B cell (primary cell): ENCODE data around the gene SHD. TPM values are rescaled to one million over a fixed set of nuclear protein-coding genes. Genes with fewer than 3 reads are reported as not detected.

Experiments used
- ATAC-seq: fragments of 200-7000 bp; cut with Tn5 transposase; one replicate; pipeline ENCODE4 v1.10.0; 2021; ENCODE audit warnings: low read depth, mild to moderate bottlenecking, moderate number of reproducible peaks, moderate library complexity
- CTCF ChIA-PET: fragments of 350-600 bp; sonication (Branson Sonifier 250); formaldehyde crosslinking; loops from one replicate; lab custom pipeline; 2021; ENCODE audit warnings: antibody characterized with exemption, inconsistent platforms; lab: Charles Lee
- POLR2A ChIA-PET: fragments of 350-600 bp; sonication (Branson Sonifier 250); formaldehyde crosslinking; loops from one replicate; lab custom pipeline; 2021; ENCODE audit warnings: antibody characterized with exemption; lab: Charles Lee
- DNase-seq: peaks from one replicate; pipeline ENCODE4 v3.0.0; 2013
- H2AFZ ChIP-seq: 2 replicates; pipeline ENCODE4 v1.6.1; 2012; ENCODE audit warnings: mild to moderate bottlenecking, low read depth, low read length; ENCODE audit not compliant: insufficient read depth, poor library complexity, severe bottlenecking
- H3K27ac ChIP-seq, 2 donors: 1 replicate in 1 of 2; 2 replicates in 1 of 2; pipeline ENCODE4 v1.5.1; 2012 to 2013; ENCODE audit warnings: low read length in 2 of 2, mild to moderate bottlenecking in 2 of 2, moderate library complexity in 1 of 2
- H3K27me3 ChIP-seq, 4 experiments: fragments of 200-600 bp in 1 of 4; sonication (generic) in 1 of 4; replicated peaks in 1 of 4; 1 replicate in 2 of 4; 2 replicates in 2 of 4; pipeline versions ENCODE4 v1.6.1 to v1.7.0; 2013 to 2016; ENCODE audit warnings: low read length in 3 of 4, mild to moderate bottlenecking in 2 of 4, mixed read lengths in 1 of 4, moderate library complexity in 1 of 4; ENCODE audit not compliant: insufficient read depth in 4 of 4, control insufficient read depth in 3 of 4; ENCODE audit errors: control extremely low read depth in 1 of 4
- H3K36me3 ChIP-seq, 2 experiments: replicated peaks in 1 of 2; 1 replicate in 1 of 2; 2 replicates in 1 of 2; pipeline versions ENCODE4 v1.6.1 to v1.7.1; 2013; ENCODE audit warnings: low read length in 1 of 2; ENCODE audit not compliant: insufficient read depth in 2 of 2, control insufficient read depth in 1 of 2; ENCODE audit errors: control extremely low read depth in 1 of 2, extremely low read depth in 1 of 2
- H3K4me1 ChIP-seq, 2 donors: fragments of 200-600 bp in 1 of 2; sonication (generic) in 1 of 2; 1 replicate in 1 of 2; 2 replicates in 1 of 2; pipeline versions ENCODE4 v1.5.1 to v1.6.1; 2013 to 2017; ENCODE audit warnings: low read length in 2 of 2; ENCODE audit not compliant: control insufficient read depth in 2 of 2, insufficient read depth in 2 of 2
- H3K4me2 ChIP-seq: replicated peaks from 2 replicates; pipeline ENCODE3; 2012; ENCODE audit warnings: mild to moderate bottlenecking, low read depth, low read length; ENCODE audit not compliant: poor library complexity, severe bottlenecking
- H3K4me3 ChIP-seq, 5 experiments: fragments of 200-600 bp in 1 of 5; sonication (generic) in 1 of 5; 1 replicate in 3 of 5; 2 replicates in 2 of 5; pipeline versions ENCODE4 v1.5.1 to v1.7.0; 2011 to 2016; ENCODE audit warnings: low read length in 4 of 5, mild to moderate bottlenecking in 4 of 5, low read depth in 2 of 5, control low read depth in 1 of 5, moderate library complexity in 1 of 5; ENCODE audit not compliant: insufficient read depth in 1 of 5; ENCODE audit errors: control extremely low read depth in 1 of 5, extremely low read depth in 1 of 5
- H3K79me2 ChIP-seq: fragments of 200-600 bp; sonication (generic); one replicate; pipeline ENCODE4 v1.6.0; 2016; ENCODE audit warnings: low read length; ENCODE audit not compliant: control insufficient read depth, insufficient read depth
- H3K9ac ChIP-seq: fragments of 200-600 bp; sonication (generic); 2 replicates; pipeline ENCODE4 v1.6.1; 2017; ENCODE audit warnings: mild to moderate bottlenecking, low read length, moderate library complexity
- H3K9me3 ChIP-seq, 3 donors: one replicate each; pipeline versions ENCODE4 v1.6.1 to v1.7.1; 2013; ENCODE audit warnings: low read length in 2 of 3; ENCODE audit not compliant: control insufficient read depth in 2 of 3, insufficient read depth in 1 of 3; ENCODE audit errors: control extremely low read depth in 1 of 3
- H4K20me1 ChIP-seq: 2 replicates; pipeline ENCODE4 v1.6.0; 2012; ENCODE audit warnings: mild to moderate bottlenecking, low read length; ENCODE audit not compliant: insufficient read depth, control insufficient read depth, poor library complexity, severe bottlenecking
- H3K27ac Mint-ChIP-seq: one replicate; pipeline ENCODE4 v1.8.0; 2021; ENCODE audit warnings: mixed read lengths
- H3K27me3 Mint-ChIP-seq: one replicate; pipeline ENCODE4 v1.8.0; 2021; ENCODE audit warnings: mixed read lengths
- H3K4me1 Mint-ChIP-seq: one replicate; pipeline ENCODE4 v1.8.0; 2021; ENCODE audit warnings: mixed read lengths
- H3K4me3 Mint-ChIP-seq: one replicate; pipeline ENCODE4 v1.8.0; 2021; ENCODE audit warnings: mixed read lengths
- H3K9me3 Mint-ChIP-seq: one replicate; pipeline ENCODE4 v1.8.0; 2022; ENCODE audit warnings: mixed read lengths; ENCODE audit not compliant: insufficient read depth
- EZH2 ChIP-seq: IDR thresholded peaks from 2 replicates; pipeline ENCODE4 v1.6.1; 2012; ENCODE audit warnings: borderline replicate concordance, low read depth, mild to moderate bottlenecking, moderate library complexity, low read length; ENCODE audit not compliant: insufficient read depth, poor library complexity, severe bottlenecking
- WGBS: methylation state at CpG from one replicate; pipeline ENCODE4 v1.1.5; 2013; ENCODE audit warnings: missing lambda C conversion rate; ENCODE audit not compliant: insufficient coverage; 5-methylcytosine and 5-hydroxymethylcytosine counted together
- intact Hi-C: fragments of 100-400 bp; cut with micrococcal nuclease; formaldehyde crosslinking; loops from one replicate; pipeline ENCODE4 v1.10.0; 2022
- polyA plus RNA-seq: library from polyadenylated mRNA; depleted of rRNA; stranded (reverse); fragments of >200 nt; gene quantifications from 2 replicates; pipeline ENCODE4 v1.2.3, GENCODE V29; 2012
- total RNA-seq, 2 donors: library from RNA; stranded (reverse); fragments of 120-200 nt in 1 of 2; gene quantifications; 1 replicate in 1 of 2; 2 replicates in 1 of 2; pipeline versions ENCODE4 v1.2.3 to v1.2.4, GENCODE V29; 2013 to 2022
- TF ChIP-seq, protein P1 (sequence below): fragments of 200-600 bp; IDR thresholded peaks from one replicate; pipeline ENCODE4 v1.8.0; 2022; ENCODE audit warnings: antibody characterized with exemption, mild to moderate bottlenecking

Gene SHD
- total and polyA plus RNA-seq, 2 donors (not counting 1 experiment from before 2014, with no cell fraction given): 0.17 TPM; not detected in 1

DNA sequence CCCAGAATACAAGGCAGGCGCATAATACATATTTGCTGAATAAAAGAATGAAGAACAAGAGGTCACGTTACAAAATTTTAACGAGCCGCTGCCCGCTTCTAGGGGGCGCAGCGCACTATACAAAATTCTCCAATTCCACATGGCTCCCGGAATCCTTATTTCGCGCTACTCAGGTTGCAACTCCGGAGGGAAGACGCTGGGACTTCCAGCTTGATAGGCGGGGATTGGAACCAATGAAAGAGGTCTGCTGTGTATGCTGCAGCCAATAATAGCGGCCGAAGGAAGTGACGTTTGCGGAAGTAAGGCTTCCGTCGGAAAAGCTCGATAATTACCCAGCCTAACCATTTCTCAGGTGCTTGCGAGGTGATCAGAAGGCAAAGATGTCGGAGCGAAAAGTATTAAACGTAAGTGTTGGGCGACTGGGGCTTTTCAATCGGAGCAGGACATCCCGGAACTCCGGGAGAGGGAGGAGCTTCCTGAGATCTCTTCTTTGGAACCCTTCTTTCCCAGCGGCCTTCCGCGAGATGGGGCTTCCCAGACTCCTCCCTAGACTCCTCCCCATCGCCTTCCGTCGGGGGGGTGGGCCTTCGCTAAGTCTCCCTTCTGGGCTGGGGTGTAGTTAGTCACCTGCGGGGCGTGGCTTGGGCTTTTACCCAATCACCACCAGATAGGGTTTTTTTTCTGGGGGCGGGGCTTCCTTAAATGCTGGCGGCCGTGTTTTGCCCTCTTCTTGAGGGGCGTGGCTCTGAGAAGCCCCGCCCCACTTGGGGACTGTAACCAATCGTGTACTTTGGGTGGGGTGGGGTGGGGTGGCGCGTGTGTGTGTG, 32.1 kb upstream of the SHD start, which contains the start of gene YJU2:
YJU2 (plus strand) TSS at position 314 of the 827 bp plus-strand sequence; CDS start at position 381, 67 bp downstream.
- no peak for TF ChIP-seq EZH2
- TF ChIP-seq, protein P1, sequence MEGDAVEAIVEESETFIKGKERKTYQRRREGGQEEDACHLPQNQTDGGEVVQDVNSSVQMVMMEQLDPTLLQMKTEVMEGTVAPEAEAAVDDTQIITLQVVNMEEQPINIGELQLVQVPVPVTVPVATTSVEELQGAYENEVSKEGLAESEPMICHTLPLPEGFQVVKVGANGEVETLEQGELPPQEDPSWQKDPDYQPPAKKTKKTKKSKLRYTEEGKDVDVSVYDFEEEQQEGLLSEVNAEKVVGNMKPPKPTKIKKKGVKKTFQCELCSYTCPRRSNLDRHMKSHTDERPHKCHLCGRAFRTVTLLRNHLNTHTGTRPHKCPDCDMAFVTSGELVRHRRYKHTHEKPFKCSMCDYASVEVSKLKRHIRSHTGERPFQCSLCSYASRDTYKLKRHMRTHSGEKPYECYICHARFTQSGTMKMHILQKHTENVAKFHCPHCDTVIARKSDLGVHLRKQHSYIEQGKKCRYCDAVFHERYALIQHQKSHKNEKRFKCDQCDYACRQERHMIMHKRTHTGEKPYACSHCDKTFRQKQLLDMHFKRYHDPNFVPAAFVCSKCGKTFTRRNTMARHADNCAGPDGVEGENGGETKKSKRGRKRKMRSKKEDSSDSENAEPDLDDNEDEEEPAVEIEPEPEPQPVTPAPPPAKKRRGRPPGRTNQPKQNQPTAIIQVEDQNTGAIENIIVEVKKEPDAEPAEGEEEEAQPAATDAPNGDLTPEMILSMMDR: peak; percentile 40
- ChIA-PET POLR2A (interaction anchor here (0.6 to 1.3 kb wide), 6 partner anchors 11 to 262 kb away, joined by 3 to 7 read pairs (median 4); partner anchors contain the start of genes EBI3, EEF2 and ZBTB7A), CTCF (interaction anchor here (0.6 to 1.2 kb wide), 5 partner anchors 15 to 224 kb away, joined by 3 to 7 read pairs (median 4); partner anchors contain the start of genes EBI3 and SH3GL1)
- H3K27me3 Mint-ChIP-seq: no peaks in the 10 kb centered on the region
- H3K4me1 ChIP-seq: peaks cover 12 to 24% of the 10 kb centered on the region in 2 donors
- intact Hi-C loops: loop anchor here (1.0 to 5.0 kb wide), 7 partner anchors 18 to 544 kb away; partner anchors contain the start of genes CHAF1A, EBI3, EEF2 and FEM1A
- H3K4me3 ChIP-seq: peak within 1 kb of the TSS; percentile 86 to 99 (median 98)
- H3K36me3 ChIP-seq: peaks cover 4 to 36% of the 10 kb centered on the region in 2 experiments
- WGBS: 1% methylated on average over 22 of the region's 45 CpGs
- H3K4me2 ChIP-seq: peak within 1 kb of the TSS; percentile 84
- peak within 1 kb of the TSS; percentile 95 for H3K27ac Mint-ChIP-seq
- peaks cover 23% of the 10 kb centered on the region for H3K4me1 Mint-ChIP-seq
- H3K79me2 ChIP-seq: peaks cover 35% of the 10 kb centered on the region
- DNase-seq (peak; percentile 99), ATAC-seq (peak; percentile 94)
- H3K4me3 Mint-ChIP-seq: peak within 1 kb of the TSS; percentile 91
- H3K9ac ChIP-seq: peak within 1 kb of the TSS; percentile 94
- H3K9me3 Mint-ChIP-seq: no peaks in the 10 kb centered on the region
- H3K27ac ChIP-seq: peak within 1 kb of the TSS; percentile 99 to 100
- peaks cover 0 to 8% (median 3%) of the 10 kb centered on the region in 3 donors for H3K9me3 ChIP-seq
- no peaks in the 10 kb centered on the region for H3K27me3 ChIP-seq
- H2AFZ ChIP-seq: peak within 1 kb of the TSS; percentile 95
- H4K20me1 ChIP-seq: peaks cover 39% of the 10 kb centered on the region

DNA sequence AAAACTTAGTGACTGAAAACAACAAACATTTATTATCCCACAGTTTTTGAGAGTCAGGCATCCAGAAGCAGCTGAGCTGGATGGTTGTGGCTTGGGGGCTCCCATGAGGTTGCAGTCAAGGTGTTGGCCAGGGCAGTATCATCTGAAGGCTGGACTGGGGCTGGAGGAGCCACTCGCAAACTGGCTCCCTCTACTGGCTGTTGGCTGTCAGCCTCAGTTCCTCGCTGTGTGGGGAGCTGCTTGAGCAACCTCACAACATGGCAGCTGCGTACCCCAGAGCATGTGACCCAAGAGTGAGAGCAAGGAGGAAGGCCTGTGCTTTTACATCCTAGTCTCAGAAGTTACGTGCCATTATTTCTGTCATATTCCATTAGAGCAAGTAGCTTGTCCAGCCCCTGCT, 22.5 kb upstream of the SHD start:
- intact Hi-C loops: no loop called here
- peaks cover 2% of the 10 kb centered on the region for H3K4me1 Mint-ChIP-seq
- no peaks in the 10 kb centered on the region for H3K27me3 ChIP-seq
- TF ChIP-seq, protein P1: peak; percentile 11
- TF ChIP-seq EZH2: no peak
- H3K9me3 Mint-ChIP-seq: no peaks in the 10 kb centered on the region
- H3K4me3 ChIP-seq: no peak overlapping the region
- peaks cover 4 to 74% of the 10 kb centered on the region in 2 experiments for H3K36me3 ChIP-seq
- no peak overlapping the region for H3K27ac Mint-ChIP-seq
- ATAC-seq (no peak), DNase-seq (no peak)
- H3K9me3 ChIP-seq: peaks cover 0 to 31% (median 5%) of the 10 kb centered on the region in 3 donors
- ChIA-PET POLR2A (no interaction called here), CTCF (interaction anchor here (1.4 kb wide), 1 partner anchor 11 kb away, joined by 3 read pairs; no protein-coding TSS in a partner anchor)
- H3K4me2 ChIP-seq: no peak overlapping the region
- H3K9ac ChIP-seq: no peak overlapping the region
- WGBS: 100% methylated on average over 3 of the region's 4 CpGs
- H2AFZ ChIP-seq: no peak overlapping the region
- peaks cover 19% of the 10 kb centered on the region for H4K20me1 ChIP-seq
- no peak overlapping the region for H3K27ac ChIP-seq
- H3K27me3 Mint-ChIP-seq: no peaks in the 10 kb centered on the region
- H3K4me1 ChIP-seq: no peaks in the 10 kb centered on the region
- H3K4me3 Mint-ChIP-seq: no peak overlapping the region
- peaks cover 7% of the 10 kb centered on the region for H3K79me2 ChIP-seq
